Stimulated activated CD4-positive, alpha-beta T cell treated with anti-CD3 and anti-CD28 coated beads, Interleukin-15, amount 100 ng/mL, for 1 hour (primary cell): ENCODE measurements around the gene ZSWIM7.
"Not testable (repeated sequence)": the region's sequence is repeated elsewhere in the genome, so short reads cannot be mapped to it uniquely, and the experiment has no call there.

Experiments used
- DNase-seq, 2 donors: peaks; one replicate each; pipeline ENCODE4 v3.0.0-alpha.2; 2020; ENCODE audit warnings: low read depth in 1 of 2, low spot score in 1 of 2

The ZSWIM7 gene

DNA sequence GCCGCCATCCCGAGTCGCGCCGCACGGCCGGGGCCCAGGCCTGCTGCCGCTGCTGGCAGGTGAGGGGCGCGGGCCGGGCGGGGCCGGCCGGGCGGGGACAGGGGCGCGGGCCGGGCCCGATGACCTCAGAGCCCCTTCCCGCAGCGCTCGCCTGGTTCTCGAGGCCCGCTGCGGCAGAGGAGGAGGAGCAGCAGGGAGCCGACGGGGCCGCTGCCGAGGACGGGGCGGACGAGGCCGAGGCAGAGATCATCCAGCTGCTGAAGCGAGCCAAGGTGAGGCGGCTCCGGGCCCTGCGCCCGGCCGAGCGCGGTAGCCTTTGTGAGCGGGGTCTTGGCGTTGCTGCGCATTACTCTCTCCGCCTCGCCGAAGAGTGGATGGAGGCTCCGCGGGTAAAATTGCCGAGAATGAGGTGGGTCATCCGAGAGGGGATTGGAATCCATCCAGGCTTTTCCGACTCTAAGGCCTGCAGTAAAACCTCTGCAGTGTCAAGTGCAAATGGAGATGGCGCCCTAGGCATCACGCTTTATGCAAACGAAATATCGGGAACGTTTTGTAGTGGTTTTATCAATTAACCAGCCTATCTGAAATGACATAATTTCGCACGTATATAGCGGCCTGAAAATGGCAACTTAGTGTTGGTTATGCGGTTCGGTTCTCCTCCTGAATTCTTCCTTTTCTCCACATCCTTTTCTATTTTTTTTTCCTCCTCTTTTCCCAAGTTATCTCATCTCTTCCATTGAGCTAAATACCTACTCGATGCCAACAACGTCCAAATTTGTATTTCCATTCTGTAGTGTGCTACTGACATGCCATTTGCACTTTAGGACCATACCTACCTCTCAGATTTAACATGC, 697 bp upstream of the ZSWIM7 start:
- no peak for DNase-seq

DNA sequence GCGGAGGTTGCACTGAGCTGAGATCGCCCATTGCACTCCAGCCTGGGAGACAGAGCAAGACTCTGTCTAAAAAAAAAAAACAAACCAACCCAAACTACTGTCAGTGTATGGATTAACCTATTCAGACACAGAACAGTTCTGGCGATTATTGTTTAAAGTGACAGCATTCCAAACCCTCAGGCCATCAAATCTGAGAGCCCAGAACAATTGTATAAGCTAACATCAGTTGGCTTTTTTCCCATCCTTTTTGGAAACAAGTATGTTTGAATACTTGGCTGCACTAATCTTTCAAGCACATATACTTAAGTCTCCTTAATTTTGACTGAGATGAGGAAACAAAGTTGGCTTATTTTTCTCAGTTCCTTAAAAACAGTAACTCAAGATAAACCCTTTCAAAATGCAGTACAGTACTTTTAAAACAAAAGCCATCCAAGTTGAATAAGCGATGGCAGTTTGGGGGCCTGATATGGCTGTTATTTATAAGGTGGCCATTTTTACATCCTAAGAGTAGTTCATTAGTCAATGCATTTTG, 1.4 kb downstream of the ZSWIM7 start:
- no peak for DNase-seq

DNA sequence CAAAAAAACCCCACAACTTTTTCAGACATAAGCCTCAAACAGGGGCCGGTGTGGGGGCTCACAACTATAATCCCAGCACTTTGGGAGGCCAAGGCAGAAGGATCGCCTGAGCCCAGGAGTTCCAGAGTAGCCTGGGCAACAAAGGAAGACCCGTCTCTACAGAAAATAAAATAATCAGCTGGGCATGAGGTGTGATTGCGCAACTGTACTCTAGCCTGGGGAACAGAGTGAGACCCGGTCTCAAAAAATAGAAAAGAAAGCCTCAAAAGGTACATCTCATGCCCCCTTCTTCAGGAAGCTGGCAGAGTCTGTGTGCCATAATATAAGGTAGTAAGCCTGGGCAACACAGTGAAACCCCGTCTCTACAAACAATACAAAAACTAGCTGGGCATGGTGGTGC, 3.2 kb downstream of the ZSWIM7 start:
- DNase-seq, result no peak

DNA sequence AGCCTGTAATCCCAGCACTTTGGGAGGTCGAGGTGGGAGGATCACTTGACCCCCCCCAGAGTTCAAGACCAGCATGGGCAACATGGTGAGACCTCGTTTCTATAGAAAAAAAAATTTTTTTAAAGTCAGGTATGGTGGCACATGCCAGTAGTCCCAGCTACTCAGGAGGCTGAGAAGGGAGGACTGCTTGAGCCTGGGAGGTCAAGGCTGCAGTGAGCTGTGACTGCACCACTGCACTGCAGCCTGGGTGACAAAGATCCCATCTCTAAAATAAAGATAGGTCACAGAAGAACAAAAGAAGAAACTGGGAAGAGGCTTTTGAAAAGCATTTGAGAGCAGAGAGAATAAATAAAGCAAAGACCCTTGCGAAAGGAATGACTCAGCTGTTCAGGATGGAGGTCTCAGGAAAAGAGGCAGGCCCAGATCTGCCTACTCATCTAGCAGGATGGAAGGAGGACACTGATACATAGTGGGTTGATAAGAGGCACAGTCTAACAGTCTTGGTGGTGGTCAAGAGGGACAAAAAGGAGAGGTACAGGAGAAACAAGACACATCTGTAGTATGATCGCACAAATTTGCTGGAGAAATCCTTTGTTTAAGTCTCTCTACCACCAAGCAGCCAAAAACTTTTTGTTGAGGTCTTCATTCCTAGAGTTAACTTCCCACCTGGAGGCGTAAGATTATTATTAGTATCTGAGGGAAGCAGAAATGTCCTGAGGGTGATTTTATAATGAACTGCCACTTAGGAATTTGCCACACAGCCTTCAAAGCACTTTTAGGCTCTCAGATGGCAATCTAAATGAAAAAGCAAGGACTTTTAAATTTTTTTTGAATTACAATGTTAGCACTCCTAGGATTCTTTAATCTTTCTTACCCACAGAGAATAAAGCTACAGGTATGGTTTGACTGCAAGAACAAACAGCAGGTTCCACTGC, 17.6 kb downstream of the ZSWIM7 start:
- no peak for DNase-seq

DNA sequence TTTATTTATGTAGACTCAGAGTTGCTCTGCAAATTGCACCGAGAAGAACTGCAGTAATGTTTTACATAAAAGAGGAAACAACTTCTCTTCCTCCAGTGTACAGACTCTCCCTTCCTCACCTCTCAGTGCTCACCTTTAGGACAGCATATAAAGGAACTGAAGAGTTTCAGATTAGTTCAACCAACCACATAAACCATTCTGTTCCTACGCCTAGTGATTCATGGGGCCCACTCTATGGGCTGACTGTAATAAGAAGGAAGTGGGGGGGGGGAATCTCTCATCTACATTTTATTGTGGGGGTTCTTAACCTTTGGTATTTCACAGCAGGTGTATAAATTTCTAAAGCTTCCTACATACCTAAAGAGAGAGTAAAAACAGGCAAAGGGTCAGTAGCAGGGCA, 18.3 kb downstream of the ZSWIM7 start:
- DNase-seq, result no peak

DNA sequence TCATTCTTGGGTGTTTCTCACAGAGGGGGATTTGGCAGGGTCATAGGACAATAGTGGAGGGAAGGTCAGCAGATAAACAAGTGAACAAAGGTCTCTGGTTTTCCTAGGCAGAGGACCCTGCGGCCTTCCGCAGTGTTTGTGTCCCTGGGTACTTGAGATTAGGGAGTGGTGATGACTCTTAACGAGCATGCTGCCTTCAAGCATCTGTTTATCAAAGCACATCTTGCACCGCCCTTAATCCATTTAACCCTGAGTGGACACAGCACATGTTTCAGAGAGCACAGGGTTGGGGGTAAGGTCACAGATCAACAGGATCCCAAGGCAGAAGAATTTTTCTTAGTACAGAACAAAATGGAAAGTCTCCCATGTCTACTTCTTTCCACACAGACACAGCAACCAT, 20.5 kb downstream of the ZSWIM7 start:
- not testable (repeated sequence) for DNase-seq

DNA sequence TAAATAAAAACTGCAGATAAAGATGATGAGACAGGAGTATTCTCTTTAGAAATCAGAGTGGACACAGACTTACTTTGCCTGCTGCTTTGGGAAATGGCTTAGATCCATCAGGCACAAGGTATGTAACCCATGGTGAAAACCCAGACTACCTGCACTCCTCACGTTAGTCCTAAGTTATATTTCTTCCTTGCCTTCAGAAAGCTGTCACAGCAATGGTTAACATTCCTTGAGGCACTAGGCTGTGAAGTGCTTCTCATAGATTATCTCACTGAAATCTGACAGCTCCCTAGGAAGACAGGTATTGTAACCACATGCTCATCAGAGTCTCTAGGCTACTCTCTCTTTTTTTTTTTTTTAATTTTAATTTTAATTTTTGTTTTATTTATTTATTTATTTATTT, 20.9 kb downstream of the ZSWIM7 start:
- DNase-seq, result no peak

DNA sequence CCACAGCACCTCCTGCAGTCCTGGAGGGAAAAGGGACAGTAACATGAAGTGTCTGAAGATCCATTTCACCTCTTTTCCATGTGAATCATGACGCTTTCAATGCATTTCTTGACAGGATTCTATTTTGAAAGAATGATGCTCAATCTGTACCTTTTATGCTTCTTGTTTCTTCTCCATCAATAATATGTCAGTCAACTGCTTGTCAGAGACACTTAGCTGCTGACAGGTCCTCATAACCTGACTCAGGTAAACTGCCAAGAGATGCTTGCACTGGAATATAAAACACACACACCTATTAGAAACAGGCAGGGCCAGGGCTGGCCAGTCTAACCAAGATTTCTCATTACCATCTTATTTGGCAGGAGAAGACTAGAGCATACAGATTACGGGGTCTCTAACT, 21.6 kb downstream of the ZSWIM7 start:
- no peak for DNase-seq

DNA sequence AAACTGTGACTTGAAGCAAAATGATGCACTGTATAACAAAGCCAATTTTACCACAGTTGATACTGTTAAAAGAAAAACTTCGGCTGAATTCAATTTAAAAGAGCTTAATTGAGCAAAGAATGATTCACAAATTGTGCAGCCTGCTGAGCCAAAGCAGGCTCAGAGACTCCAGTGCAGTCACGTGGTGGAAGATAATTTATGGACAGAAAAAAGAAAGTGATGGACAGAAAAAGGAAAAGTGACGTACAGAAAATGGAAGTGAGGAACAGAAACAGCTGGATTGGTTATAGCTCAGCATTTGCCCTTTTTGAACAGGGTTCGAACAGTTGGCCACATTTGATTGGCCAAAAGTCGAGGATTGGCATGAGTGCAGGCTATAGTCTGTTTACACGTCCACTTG, 25.7 kb downstream of the ZSWIM7 start:
- DNase-seq, result no peak

DNA sequence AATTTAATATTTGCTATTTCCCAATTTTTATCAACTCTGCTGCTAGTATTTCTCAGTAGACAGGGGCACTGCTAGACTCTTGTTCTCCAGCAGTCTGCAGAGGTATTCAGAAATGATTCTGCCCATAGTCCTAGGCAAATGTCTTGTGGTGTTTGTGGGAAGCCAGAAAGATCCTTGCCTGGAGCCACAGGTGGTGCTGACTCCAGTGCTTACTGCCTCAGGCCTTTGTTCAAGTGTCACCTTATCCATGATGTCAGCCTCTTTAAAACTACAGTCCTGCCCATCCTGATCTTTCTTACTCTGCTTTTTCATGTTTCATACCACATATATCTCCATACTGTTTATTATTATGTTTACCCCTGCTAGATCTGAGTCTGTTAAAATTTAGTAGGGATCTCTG, 26.5 kb downstream of the ZSWIM7 start:
- DNase-seq, result no peak

DNA sequence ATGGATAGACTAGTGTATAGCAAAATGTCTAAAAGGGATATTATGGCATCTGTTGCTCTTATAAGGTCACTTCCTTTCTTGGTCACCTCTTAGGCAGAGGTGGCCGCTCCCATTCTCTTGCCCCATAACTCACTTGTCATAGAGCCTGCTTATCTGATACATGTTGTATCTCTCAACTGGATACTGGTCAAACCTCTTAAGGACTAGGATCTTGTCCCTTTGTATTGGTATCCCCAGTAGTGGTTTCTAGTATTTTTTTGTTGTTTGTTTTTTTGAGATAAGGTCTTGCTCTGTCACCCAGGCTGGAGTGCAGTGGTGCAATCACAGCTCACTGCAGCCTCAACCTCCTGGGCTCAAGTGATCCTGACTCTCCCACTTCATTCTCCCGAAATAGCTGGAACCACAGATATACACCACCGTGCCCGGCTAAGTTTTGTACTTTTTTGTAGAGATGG, 27.0 kb downstream of the ZSWIM7 start:
- no peak for DNase-seq

DNA sequence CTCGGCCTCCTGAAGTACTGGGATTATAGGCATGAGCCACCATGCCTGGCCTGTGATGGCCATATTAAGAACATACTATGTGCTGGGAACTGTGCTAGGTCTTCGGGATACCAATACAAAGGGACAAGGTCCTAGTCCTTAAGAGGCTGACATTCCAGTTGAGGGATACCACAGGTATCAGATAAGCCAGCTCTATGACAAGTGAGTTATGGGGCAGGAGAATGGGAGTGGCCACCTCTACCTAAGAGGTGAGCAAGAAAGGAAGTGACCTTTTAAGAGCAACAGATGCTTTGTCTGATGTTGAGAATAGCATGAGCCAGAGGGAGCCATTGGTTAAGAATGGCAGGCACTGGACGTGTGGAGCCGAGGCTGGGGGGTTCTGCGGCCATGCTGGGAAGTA, 27.6 kb downstream of the ZSWIM7 start:
- no peak for DNase-seq

DNA sequence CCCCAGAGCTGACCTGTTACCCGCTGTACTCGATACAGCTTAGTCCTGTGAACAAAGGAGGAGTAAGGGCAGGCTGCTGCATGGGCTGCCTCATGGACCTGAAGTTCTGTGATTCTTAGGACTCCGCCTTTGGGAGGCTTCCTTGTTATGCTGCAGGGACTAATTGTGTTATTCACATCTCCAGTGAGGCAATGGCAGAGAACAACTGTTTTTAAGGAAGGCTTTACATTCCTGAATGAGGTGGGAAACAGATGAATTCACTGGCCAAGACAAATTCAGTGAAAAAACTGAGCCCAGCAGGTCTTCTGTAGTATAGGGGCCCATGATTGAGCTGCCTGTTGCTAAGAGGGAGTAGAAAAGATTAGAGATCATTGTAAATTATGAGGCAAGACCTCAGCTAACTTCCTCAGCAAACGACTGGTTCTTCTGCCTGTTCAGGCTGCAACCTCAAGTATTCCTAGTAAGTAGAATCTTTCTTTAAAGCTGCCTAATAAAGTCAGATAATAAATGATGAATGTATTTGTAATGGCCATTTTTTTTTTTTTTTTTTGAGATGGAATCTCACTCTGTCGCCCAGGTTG, 28.3 kb downstream of the ZSWIM7 start:
- no peak for DNase-seq

DNA sequence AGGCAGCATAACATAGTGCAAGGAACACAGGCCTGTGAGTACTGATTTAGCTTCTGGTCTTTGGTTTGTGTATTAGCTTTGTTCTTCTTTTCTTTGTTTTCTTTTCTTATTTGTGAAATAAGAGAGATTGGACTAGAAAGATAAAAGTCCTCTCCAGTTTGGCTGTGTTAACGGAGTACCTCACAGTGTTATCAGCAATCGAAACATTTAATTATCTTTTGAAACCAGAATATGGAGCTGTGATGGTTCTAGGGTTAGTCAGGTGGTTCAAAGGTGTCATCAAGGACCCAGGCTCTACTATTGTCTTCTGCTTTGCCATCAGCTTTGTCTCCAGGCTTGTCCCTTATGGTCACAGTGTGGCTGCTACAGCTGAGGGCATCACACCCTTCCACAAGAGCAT, 29.0 kb downstream of the ZSWIM7 start:
- DNase-seq, result no peak

DNA sequence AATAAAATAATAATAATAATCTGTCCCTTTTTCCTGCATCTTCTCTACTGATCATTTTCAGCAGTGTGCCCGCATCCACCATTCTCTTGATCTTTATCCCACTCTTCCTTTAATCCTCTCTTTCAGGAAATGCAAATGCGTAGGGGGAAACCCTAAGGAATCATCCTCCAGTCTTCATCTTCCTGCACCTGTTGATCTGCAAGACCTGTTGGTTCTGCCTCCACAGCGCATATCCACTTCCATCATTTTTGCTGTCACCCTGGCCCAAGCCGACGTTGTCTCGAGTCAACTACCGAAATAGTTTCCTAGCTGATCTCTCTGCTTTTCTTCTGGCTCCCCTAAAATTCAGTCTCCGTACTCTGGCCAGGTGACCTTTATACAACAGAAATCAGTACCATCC, 30.0 kb downstream of the ZSWIM7 start:
- DNase-seq, result no peak

DNA sequence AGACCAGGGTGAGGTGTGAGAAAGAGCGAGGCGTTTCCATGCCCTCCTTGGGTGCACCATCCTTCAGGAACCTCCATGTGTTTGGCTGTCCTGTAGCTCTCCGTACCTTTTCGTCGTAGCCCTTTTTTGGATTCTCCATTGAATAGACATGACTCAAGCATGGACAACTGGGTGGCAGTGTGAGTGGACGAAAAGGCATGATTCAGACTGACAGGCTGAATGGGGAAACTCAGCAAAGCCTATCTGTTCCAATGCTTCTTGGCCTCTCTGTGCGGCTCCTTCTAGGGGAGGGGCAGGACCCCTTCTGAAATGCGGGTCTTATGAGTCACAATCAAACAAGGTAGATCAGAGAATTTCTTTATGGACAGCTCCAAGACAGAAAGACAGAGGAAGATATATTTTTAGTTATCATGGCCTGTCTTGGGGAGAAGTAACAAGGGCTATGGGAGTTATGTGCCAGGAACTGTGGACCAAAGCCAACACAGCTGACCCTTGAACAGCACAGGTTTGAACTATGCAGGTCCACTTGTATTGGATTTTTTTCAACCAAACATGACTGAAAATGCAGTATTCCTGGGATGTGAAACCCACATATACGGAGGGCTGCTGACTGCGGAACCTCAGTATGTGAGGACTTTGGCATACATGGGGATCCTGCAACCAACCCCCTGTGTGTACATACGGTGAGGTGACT, 31.7 kb downstream of the ZSWIM7 start:
- no peak for DNase-seq

DNA sequence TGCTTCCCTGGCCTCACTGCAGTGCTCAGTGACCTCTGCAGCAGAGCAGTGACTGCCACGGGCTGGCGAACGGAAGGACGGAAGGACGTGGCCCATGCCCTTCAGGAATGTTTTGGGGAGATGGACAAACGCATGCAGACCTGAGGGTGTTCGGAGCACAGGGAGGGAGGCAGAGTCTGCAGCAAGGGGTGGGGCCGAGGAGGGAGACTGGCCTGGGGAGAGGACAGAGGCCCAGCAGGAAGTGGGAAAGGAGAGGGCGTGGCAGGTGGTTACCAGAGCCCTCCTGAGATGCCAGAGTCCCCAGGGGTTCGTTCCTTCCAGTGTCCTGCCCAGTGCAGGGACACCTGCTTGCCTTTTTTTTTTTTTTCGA, 32.6 kb downstream of the ZSWIM7 start:
- DNase-seq, result no peak

DNA sequence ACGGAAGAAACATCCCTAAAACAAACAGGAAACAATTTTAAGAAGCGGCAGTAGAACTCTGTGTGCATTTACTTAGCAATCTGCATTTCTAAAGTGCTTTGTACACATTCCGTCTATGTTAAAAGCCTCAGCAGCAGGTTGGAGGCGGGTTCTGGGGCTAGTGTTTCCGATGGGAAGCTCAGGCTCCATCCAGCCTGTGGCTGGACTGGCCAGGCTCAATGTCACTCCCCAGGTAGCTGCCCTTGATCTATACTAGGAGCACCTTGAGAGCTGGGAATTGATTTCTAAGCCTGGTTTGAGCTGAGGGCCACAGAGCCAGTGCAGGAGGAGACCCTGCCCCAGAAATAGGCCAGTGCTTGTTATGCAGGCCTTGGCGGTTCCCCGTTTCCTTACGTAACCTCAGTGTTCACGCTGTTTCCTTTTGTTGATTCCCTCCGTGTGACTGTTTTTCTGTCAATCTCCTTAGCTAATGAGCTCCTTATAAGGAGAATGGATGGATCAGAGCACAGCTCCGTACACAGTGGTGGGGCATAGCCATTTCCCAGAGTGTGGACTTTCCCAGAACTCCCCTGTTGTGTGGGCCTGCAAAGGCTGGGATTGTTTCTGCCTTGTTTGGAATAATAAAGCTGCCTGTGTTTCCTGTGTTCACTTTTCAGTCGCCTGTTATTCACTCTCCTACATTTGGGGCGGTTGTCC, 33.2 kb downstream of the ZSWIM7 start:
- DNase-seq, result no peak

DNA sequence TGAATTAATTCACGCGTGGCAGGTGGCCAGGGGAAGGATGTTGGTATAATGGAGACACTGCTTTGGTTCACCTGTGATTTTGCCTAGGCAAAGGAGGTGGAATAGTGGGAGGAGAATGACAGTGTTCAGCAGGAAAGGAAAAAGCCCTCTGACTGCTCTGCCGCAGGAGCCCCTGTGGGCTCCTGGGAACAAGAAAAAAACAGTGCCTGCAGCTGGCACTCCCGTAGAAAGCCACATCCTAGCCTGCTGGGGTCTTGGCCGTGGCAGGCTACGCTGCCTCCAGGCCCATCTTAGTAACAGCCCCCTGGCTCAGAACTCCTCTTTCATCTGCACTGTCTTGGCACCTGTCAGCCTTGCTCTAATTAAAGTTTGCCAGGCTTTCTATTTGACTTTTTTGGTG, 34.0 kb downstream of the ZSWIM7 start:
- no peak for DNase-seq

DNA sequence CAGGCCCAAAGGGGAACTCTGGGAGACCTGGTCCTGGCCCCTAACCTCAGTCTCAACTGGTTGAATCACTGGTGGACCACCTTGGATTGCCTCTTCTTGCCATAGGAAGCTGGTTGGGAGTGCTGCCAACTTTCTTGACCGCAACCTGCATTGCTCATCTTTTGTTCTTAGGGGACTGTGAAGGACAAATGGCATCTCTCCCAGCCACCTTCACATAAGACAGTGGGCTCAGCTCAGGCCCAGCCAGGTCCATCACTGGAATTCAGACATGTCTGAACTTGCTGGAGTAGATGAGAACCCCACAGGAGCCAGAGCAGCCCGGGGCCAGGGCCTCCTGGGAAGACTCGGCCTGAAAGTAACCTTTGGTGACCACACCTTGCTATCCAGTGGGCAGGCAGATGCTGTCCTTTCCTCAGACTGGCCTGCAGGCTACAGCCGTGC, 35.8 kb downstream of the ZSWIM7 start:
- DNase-seq, result no peak
